Liver (tissue), 9 donors: ENCODE results near the gene MAPK8. TPM values are rescaled to one million over a fixed set of nuclear protein-coding genes. Genes with fewer than 3 reads are reported as not detected.

ENCODE experiments used
- DNase-seq: peaks from one replicate; pipeline ENCODE4 v3.0.0-alpha.2; 2017; ENCODE audit warnings: low spot score
- H3K27ac ChIP-seq, 2 donors: one replicate each; pipeline ENCODE4 v1.7.0; 2013; ENCODE audit warnings: inconsistent platforms in 2 of 2, low read length in 2 of 2, control low read depth in 1 of 2, low read depth in 1 of 2, mild to moderate bottlenecking in 1 of 2
- H3K27me3 ChIP-seq, 4 donors: one replicate each; pipeline versions ENCODE4 v1.6.1 to v1.7.0; 2013; ENCODE audit warnings: low read length in 3 of 4, inconsistent platforms in 1 of 4, mild to moderate bottlenecking in 1 of 4, moderate library complexity in 1 of 4; ENCODE audit not compliant: control insufficient read depth in 4 of 4, insufficient read depth in 4 of 4
- H3K36me3 ChIP-seq, 4 donors: one replicate each; pipeline versions ENCODE4 v1.6.1 to v1.7.0; 2013; ENCODE audit warnings: low read length in 3 of 4, mild to moderate bottlenecking in 3 of 4, low read depth in 1 of 4, moderate library complexity in 1 of 4; ENCODE audit not compliant: control insufficient read depth in 4 of 4, insufficient read depth in 3 of 4
- H3K4me1 ChIP-seq, 4 donors: one replicate each; pipeline versions ENCODE4 v1.6.1 to v1.7.0; 2013; ENCODE audit warnings: low read length in 3 of 4, mild to moderate bottlenecking in 3 of 4, moderate library complexity in 1 of 4; ENCODE audit not compliant: control insufficient read depth in 4 of 4, insufficient read depth in 4 of 4
- H3K4me3 ChIP-seq, 3 donors: one replicate each; pipeline versions ENCODE4 v1.6.1 to v1.7.0; 2013; ENCODE audit warnings: low read length in 3 of 3, control low read depth in 1 of 3, low read depth in 1 of 3, mild to moderate bottlenecking in 1 of 3
- H3K9ac ChIP-seq, 2 donors: one replicate each; pipeline ENCODE4 v1.7.0; 2013; ENCODE audit warnings: low read length in 2 of 2, mild to moderate bottlenecking in 2 of 2, moderate library complexity in 2 of 2, control low read depth in 1 of 2, low read depth in 1 of 2
- H3K9me3 ChIP-seq, 4 donors: one replicate each; pipeline versions ENCODE4 v1.6.1 to v1.7.0; 2013; ENCODE audit warnings: low read length in 3 of 4; ENCODE audit not compliant: control insufficient read depth in 4 of 4
- ATF3 ChIP-seq: IDR thresholded peaks from 2 replicates; pipeline ENCODE4 v1.6.1; 2016; ENCODE audit warnings: antibody characterized with exemption
- CTCF ChIP-seq: fragments of 150-350 bp; IDR thresholded peaks from 2 replicates; pipeline ENCODE4 v1.5.1; 2017; ENCODE audit warnings: improper control_type of control experiment, low read depth, low read length; ENCODE audit not compliant: missing input control
- EGR1 ChIP-seq, 2 donors: IDR thresholded peaks; 2 replicates each; pipeline ENCODE4 v1.6.1; 2016 to 2018; ENCODE audit warnings: antibody characterized with exemption in 2 of 2, low read depth in 2 of 2
- FOXA1 ChIP-seq: IDR thresholded peaks from 2 replicates; pipeline ENCODE4 v1.6.1; 2016; ENCODE audit warnings: antibody characterized with exemption
- FOXA2 ChIP-seq: IDR thresholded peaks from 2 replicates; pipeline ENCODE4 v1.6.1; 2016; ENCODE audit warnings: antibody characterized with exemption
- GABPA ChIP-seq, 2 donors: IDR thresholded peaks in 1 of 2; conservative IDR thresholded peaks in 1 of 2; 2 replicates each; pipeline ENCODE4 v1.6.1; 2016; ENCODE audit warnings: antibody characterized with exemption in 2 of 2, mild to moderate bottlenecking in 1 of 2, moderate library complexity in 1 of 2
- HNF4A ChIP-seq, 2 donors: conservative IDR thresholded peaks; 2 replicates each; pipeline ENCODE4 v1.6.1; 2016; ENCODE audit warnings: antibody characterized with exemption in 2 of 2, mild to moderate bottlenecking in 2 of 2
- HNF4G ChIP-seq: IDR thresholded peaks from 2 replicates; pipeline ENCODE4 v1.6.1; 2016; ENCODE audit warnings: antibody characterized with exemption
- JUND ChIP-seq, 2 donors: IDR thresholded peaks; 2 replicates each; pipeline ENCODE4 v1.6.1; 2016; ENCODE audit warnings: antibody characterized with exemption in 2 of 2
- MAX ChIP-seq: IDR thresholded peaks from 2 replicates; pipeline ENCODE4 v1.6.1; 2016; ENCODE audit warnings: antibody characterized with exemption
- NR2F2 ChIP-seq: IDR thresholded peaks from 2 replicates; pipeline ENCODE4 v1.6.1; 2016; ENCODE audit warnings: antibody characterized with exemption
- RAD21 ChIP-seq, 2 donors: IDR thresholded peaks; 2 replicates each; pipeline ENCODE4 v1.6.1; 2016; ENCODE audit warnings: antibody characterized with exemption in 2 of 2, mild to moderate bottlenecking in 2 of 2
- RXRA ChIP-seq, 2 donors: IDR thresholded peaks; 2 replicates each; pipeline ENCODE4 v1.6.1; 2017 to 2018; ENCODE audit warnings: antibody characterized with exemption in 2 of 2, mild to moderate bottlenecking in 1 of 2
- SP1 ChIP-seq: IDR thresholded peaks from 2 replicates; pipeline ENCODE4 v1.6.1; 2018; ENCODE audit warnings: antibody characterized with exemption, mild to moderate bottlenecking
- TAF1 ChIP-seq: conservative IDR thresholded peaks from 2 replicates; pipeline ENCODE4 v1.6.1; 2016; ENCODE audit warnings: antibody characterized with exemption, mild to moderate bottlenecking
- whole genome bisulfite sequencing: extraction: QIAGEN DNeasy Blood & Tissue Kit; methylation state at CpG from one replicate; pipeline ENCODE4 v1.1.7; 2013; 5-methylcytosine and 5-hydroxymethylcytosine counted together
- polyA plus RNA-seq, 2 donors: library from polyadenylated mRNA; stranded (reverse) in 1 of 2; unstranded in 1 of 2; fragments of 200-250 nt in 1 of 2; fragments of >200 nt in 1 of 2; fragmentation: Nextera tagmentation in 1 of 2; extraction: Ambion mirVana in 1 of 2; gene quantifications; one replicate each; pipeline versions ENCODE4 v1.2.1 to v1.2.3, GENCODE V29; 2013 to 2015
- total RNA-seq, 2 donors: library from RNA; depleted of rRNA; stranded (reverse); fragments of >200 nt; gene quantifications; one replicate each; pipeline ENCODE4 v1.2.3, GENCODE V29; 2014
- TF ChIP-seq, protein P1 (sequence below): IDR thresholded peaks from 2 replicates; pipeline ENCODE4 v1.6.1; 2016; ENCODE audit warnings: antibody characterized with exemption
- TF ChIP-seq, protein P2 (sequence below): IDR thresholded peaks from 2 replicates; pipeline ENCODE4 v1.6.1; 2016; ENCODE audit warnings: antibody characterized with exemption, mild to moderate bottlenecking
- donor health status: healthy.
- donor health status: healthy.
- donor health status: healthy.
- donor health status: healthy.
- donor health status: healthy.

Gene MAPK8
- total and polyA plus RNA-seq, 4 donors = 14.9 to 51.6 (median 24.8) TPM

DNA sequence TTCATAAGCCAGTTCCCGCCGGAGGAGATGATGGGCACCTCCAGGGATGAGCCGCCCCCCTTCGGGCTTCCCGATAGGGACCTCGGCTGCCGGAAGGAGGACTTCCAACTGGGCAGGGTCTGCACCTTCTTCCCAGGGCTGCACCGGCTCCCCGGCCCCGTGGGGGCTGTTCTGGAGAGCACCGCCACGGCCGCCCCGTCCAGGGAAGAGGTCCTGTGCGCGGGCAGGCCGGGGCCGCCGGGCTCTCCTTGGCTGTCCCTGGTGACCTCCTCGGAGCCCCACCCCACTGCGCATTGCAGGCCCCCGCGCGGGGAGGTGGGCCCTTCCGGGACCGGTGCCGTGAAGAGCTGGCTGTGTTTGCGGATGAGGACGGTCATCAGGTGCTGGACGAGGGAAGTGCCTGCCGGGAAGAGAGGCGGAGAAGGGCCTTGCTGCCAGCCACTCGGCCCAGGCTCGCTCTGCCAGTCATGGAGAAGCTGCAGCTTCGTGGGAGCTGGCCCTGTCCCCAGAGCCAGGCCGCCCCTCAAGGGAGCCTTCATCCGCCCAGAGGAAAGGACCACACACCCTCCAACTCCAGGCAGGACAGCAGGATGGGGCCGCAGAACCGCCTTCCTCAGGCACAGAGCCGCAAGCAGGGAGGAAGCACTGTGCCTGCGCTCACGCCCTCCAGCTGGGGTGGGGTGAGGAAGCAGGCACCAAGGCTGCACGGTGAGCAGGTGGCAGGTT lies 144.4 kb downstream of the MAPK8 start:
- H3K27me3 ChIP-seq = no peaks in the 10 kb centered on the region
- no peaks in the 10 kb centered on the region for H3K9me3 ChIP-seq
- no peak overlapping the region for H3K9ac ChIP-seq
- WGBS = 94% methylated on average over 43 of the region's 43 CpGs
- no peak overlapping the region for H3K27ac ChIP-seq
- H3K4me3 ChIP-seq = no peak overlapping the region
- TF ChIP-seq RXRA (IDR thresholded peaks at IDR 0.05) (no peak), MAX (no peak), HNF4G (no peak), SP1 (no peak), EGR1 (IDR thresholded peaks at IDR 0.05; ENCODE audit: low read depth in 2 of 2) (no peak), CTCF (no peak), NR2F2 (no peak), FOXA1 (no peak), FOXA2 (no peak), TAF1 (no peak), GABPA (IDR thresholded peaks at IDR 0.05 in 1 of 2, conservative IDR thresholded peaks at IDR 0.05 in 1 of 2) (no peak), JUND (IDR thresholded peaks at IDR 0.05) (no peak), HNF4A (conservative IDR thresholded peaks at IDR 0.05) (no peak), RAD21 (IDR thresholded peaks at IDR 0.05) (no peak), ATF3 (no peak)
- TF ChIP-seq, protein P1, sequence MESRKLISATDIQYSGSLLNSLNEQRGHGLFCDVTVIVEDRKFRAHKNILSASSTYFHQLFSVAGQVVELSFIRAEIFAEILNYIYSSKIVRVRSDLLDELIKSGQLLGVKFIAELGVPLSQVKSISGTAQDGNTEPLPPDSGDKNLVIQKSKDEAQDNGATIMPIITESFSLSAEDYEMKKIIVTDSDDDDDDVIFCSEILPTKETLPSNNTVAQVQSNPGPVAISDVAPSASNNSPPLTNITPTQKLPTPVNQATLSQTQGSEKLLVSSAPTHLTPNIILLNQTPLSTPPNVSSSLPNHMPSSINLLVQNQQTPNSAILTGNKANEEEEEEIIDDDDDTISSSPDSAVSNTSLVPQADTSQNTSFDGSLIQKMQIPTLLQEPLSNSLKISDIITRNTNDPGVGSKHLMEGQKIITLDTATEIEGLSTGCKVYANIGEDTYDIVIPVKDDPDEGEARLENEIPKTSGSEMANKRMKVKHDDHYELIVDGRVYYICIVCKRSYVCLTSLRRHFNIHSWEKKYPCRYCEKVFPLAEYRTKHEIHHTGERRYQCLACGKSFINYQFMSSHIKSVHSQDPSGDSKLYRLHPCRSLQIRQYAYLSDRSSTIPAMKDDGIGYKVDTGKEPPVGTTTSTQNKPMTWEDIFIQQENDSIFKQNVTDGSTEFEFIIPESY = no peak
- TF ChIP-seq, protein P2, sequence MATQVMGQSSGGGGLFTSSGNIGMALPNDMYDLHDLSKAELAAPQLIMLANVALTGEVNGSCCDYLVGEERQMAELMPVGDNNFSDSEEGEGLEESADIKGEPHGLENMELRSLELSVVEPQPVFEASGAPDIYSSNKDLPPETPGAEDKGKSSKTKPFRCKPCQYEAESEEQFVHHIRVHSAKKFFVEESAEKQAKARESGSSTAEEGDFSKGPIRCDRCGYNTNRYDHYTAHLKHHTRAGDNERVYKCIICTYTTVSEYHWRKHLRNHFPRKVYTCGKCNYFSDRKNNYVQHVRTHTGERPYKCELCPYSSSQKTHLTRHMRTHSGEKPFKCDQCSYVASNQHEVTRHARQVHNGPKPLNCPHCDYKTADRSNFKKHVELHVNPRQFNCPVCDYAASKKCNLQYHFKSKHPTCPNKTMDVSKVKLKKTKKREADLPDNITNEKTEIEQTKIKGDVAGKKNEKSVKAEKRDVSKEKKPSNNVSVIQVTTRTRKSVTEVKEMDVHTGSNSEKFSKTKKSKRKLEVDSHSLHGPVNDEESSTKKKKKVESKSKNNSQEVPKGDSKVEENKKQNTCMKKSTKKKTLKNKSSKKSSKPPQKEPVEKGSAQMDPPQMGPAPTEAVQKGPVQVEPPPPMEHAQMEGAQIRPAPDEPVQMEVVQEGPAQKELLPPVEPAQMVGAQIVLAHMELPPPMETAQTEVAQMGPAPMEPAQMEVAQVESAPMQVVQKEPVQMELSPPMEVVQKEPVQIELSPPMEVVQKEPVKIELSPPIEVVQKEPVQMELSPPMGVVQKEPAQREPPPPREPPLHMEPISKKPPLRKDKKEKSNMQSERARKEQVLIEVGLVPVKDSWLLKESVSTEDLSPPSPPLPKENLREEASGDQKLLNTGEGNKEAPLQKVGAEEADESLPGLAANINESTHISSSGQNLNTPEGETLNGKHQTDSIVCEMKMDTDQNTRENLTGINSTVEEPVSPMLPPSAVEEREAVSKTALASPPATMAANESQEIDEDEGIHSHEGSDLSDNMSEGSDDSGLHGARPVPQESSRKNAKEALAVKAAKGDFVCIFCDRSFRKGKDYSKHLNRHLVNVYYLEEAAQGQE = no peak
- no peak for DNase-seq
- H3K4me1 ChIP-seq = no peaks in the 10 kb centered on the region
- H3K36me3 ChIP-seq = no peaks in the 10 kb centered on the region
